ENCODE results near the gene INS. TPM values are rescaled to one million over a fixed set of nuclear protein-coding genes. Genes with fewer than 3 reads are reported as not detected.

INS gene
- total and polyA plus RNA-seq, 2 of the 13 experiments (the other 11 are each of a cell fraction or from before 2014, with no cell fraction given) = not detected

- TF ChIP-seq EEA1 (CRISPR knock-in tag; IDR thresholded peaks at IDR 0.05; ENCODE audit: borderline replicate concordance) (no peak), ZBTB44 (CRISPR knock-in tag; IDR thresholded peaks at IDR 0.05) (no peak), ATF2 (CRISPR knock-in tag; IDR thresholded peaks at IDR 0.05) (no peak), THAP11 (CRISPR knock-in tag; IDR thresholded peaks at IDR 0.05) (no peak), GMEB2 (CRISPR knock-in tag; IDR thresholded peaks at IDR 0.05; ENCODE audit: low read depth) (no peak), EED (CRISPR knock-in tag; IDR thresholded peaks at IDR 0.05) (no peak; the same call in 1 of the 2 replicates), SATB2 (CRISPR knock-in tag; IDR thresholded peaks at IDR 0.05) (no peak), MED13 (CRISPR knock-in tag; IDR thresholded peaks at IDR 0.05) (no peak), ZNF563 (CRISPR knock-in tag; IDR thresholded peaks at IDR 0.05) (peak; percentile 19; the same call in 1 of the 2 replicates), ELK4 (CRISPR knock-in tag; IDR thresholded peaks at IDR 0.05; ENCODE audit: borderline replicate concordance) (no peak), STAT6 (CRISPR knock-in tag; IDR thresholded peaks at IDR 0.05; ENCODE audit: borderline replicate concordance) (peak; percentile 77; the same call in 1 of the 2 replicates), CTCF (CRISPR knock-in tag; IDR thresholded peaks at IDR 0.05) (no peak), GTF3A (CRISPR knock-in tag; conservative IDR thresholded peaks at IDR 0.05) (no peak), ZBTB49 (CRISPR knock-in tag; IDR thresholded peaks at IDR 0.05; ENCODE audit: borderline replicate concordance) (no peak)
Observed at GRCh38 chr11:2131371-2132236, 29.4 kb downstream of the INS start (continued).

All from HepG2 (cell line).